Heart right ventricle (tissue), 16 donors: ENCODE results near the gene TMC5. TPM values are rescaled to one million over a fixed set of nuclear protein-coding genes. Genes with fewer than 3 reads are reported as not detected.

ENCODE experiments used
- ATAC-seq, 8 donors: fragments of 200-7000 bp; cut with Tn5 transposase; one replicate each; pipeline ENCODE4 v1.9.1; 2020; ENCODE audit warnings: mild to moderate bottlenecking in 8 of 8, moderate library complexity in 8 of 8, moderate number of reproducible peaks in 1 of 8
- DNase-seq, 2 donors: peaks; one replicate each; pipeline ENCODE4 v3.0.0-alpha.2; 2020
- H3K27ac ChIP-seq, 10 donors: fragments of 200-600 bp; sonication (generic) in 2 of 10; one replicate each; pipeline versions ENCODE4 v1.5.0 to v1.8.0; 2020 to 2022; ENCODE audit warnings: mild to moderate bottlenecking in 3 of 10
- H3K27me3 ChIP-seq, 7 donors: fragments of 200-600 bp; one replicate each; pipeline ENCODE4 v1.8.0; 2021 to 2022; ENCODE audit warnings: mild to moderate bottlenecking in 2 of 7
- H3K36me3 ChIP-seq, 9 donors: fragments of 200-600 bp; sonication (generic) in 1 of 9; one replicate each; pipeline versions ENCODE4 v1.5.0 to v1.8.0; 2020 to 2022; ENCODE audit warnings: mild to moderate bottlenecking in 2 of 9
- H3K4me1 ChIP-seq, 9 donors: fragments of 200-600 bp; sonication (generic) in 1 of 9; one replicate each; pipeline versions ENCODE4 v1.5.0 to v1.8.0; 2020 to 2022; ENCODE audit warnings: mild to moderate bottlenecking in 4 of 9
- H3K4me3 ChIP-seq, 10 donors: fragments of 200-600 bp; sonication (generic) in 2 of 10; one replicate each; pipeline versions ENCODE4 v1.5.0 to v1.8.0; 2020 to 2022; ENCODE audit warnings: mild to moderate bottlenecking in 7 of 10, moderate library complexity in 2 of 10
- H3K9me3 ChIP-seq, 11 donors: fragments of 200-600 bp in 10 of 11; sonication (generic) in 2 of 11; one replicate each; pipeline versions ENCODE4 v1.5.0 to v1.8.0; 2013 to 2022; ENCODE audit warnings: mild to moderate bottlenecking in 2 of 11, control low read depth in 1 of 11, moderate library complexity in 1 of 11
- CTCF ChIP-seq, 9 donors: fragments of 200-600 bp; sonication (generic) in 2 of 9; IDR thresholded peaks; one replicate each; pipeline versions ENCODE4 v1.5.0 to v1.8.0; 2021 to 2022; ENCODE audit warnings: antibody characterized with exemption in 9 of 9, mild to moderate bottlenecking in 5 of 9, moderate library complexity in 1 of 9
- whole genome bisulfite sequencing, 2 donors: extraction: QIAGEN DNeasy Blood & Tissue Kit; methylation state at CpG; one replicate each; pipeline ENCODE4 v1.1.7; 2013; ENCODE audit warnings: inconsistent platforms in 1 of 2; 5-methylcytosine and 5-hydroxymethylcytosine counted together
- intact Hi-C, 10 donors: fragments of 100-400 bp; cut with DNase I; formaldehyde crosslinking; loops; one replicate each; pipeline versions ENCODE4 v1.11.1 to v1.14.2; 2022
- polyA plus RNA-seq, 2 donors: library from polyadenylated mRNA; stranded (reverse); fragments of 200-250 nt; gene quantifications; one replicate each; pipeline ENCODE4 v1.2.3, GENCODE V29; 2013
- total RNA-seq, 10 donors: library from RNA; stranded (reverse); fragmentation: NEBNext Ultra II Directional in 3 of 10; extraction: Animal tissue kit (Norgen Biotek cat#: 25700) in 3 of 10; gene quantifications; one replicate each; pipeline versions ENCODE4 v1.2.1 to v1.2.4, GENCODE V29; 2021 to 2023
- donor health status: Arrhythmogenic right ventricular cardiomyopathy.
- donor health status: ischemic (EF 13 %, LVEDD 7.1; RV severe dilation, severe dysfunction).
- donor health status: healthy with polysubstance abuse.
- donor health status: DM: no; HTN: yes; CAD: no.
- donor health status: DM: no; HTN: no; CAD: no.
- donor health status: ischemic (EF 25% LVEDD 6.9; RV normal size, moderate dysfunction).
- donor health status: ischemic (EF 25% LVEDD 5.7; RV mildly dilated, moderate dysfunction).
- donor health status: healthy.
- donor health status: DM: yes; HTN: yes; CAD: no.
- donor health status: Ischemic cardiomyopathy.
- donor health status: ischemic (EF 35%, LVEDD 5.7; RV mildly dilated, moderate dysfunction).
- donor health status: nonischemic (EF 11% LVEDD 7.7; RV severe dilation, severe dysfunction).
- donor health status: DM: yes; HTN: yes; CAD: no.
- donor health status: PGD.
- donor health status: ischemic (EF 29% LVEDD 5.4; RV normal size, mild dysfunction).
- donor health status: nonischemic (EF 23%, LVEDD 6.1; RV moderate dilation, normal function).

The TMC5 gene
- total and polyA plus RNA-seq, 12 donors = under 0.01 to 0.13 (median 0.10) TPM; not detected in 8

GRCh38 chr16:19418200-19418599 is 517 bp downstream of the TMC5 start:
- Histone ChIP-seq H3K27ac (no peak overlapping the region), H3K9me3 (no peaks in the 10 kb centered on the region), H3K27me3 (peaks cover 0 to 55% (median 36%) of the 10 kb centered on the region in 7 donors), H3K4me1 (no peaks in the 10 kb centered on the region), H3K36me3 (no peaks in the 10 kb centered on the region), H3K4me3 (no peak overlapping the region)
- intact Hi-C loops = no loop called here
- 77 to 79% methylated on average over 4 of the region's 4 CpGs for WGBS, 2 donors
- ATAC-seq (no peak), DNase-seq (no peak)
- TF ChIP-seq CTCF (IDR thresholded peaks at IDR 0.05) = no peak

GRCh38 chr16:19419698-19420075 is 2.0 kb downstream of the TMC5 start:
- Histone ChIP-seq H3K9me3 (no peaks in the 10 kb centered on the region), H3K27me3 (peaks cover 0 to 41% (median 24%) of the 10 kb centered on the region in 7 donors), H3K4me1 (no peaks in the 10 kb centered on the region), H3K4me3 (no peak overlapping the region), H3K27ac (no peak overlapping the region), H3K36me3 (no peaks in the 10 kb centered on the region)
- intact Hi-C loops = no loop called here
- WGBS, 2 donors = 88 to 89% methylated on average over 9 of the region's 9 CpGs
- DNase-seq = no peak
- no peak for ATAC-seq
- TF ChIP-seq CTCF (IDR thresholded peaks at IDR 0.05) = no peak

- WGBS, 2 donors = 91 to 93% methylated on average over 8 of the region's 8 CpGs
- TF ChIP-seq CTCF (IDR thresholded peaks at IDR 0.05) = no peak
- peaks cover 0 to 33% (median 6%) of the 10 kb centered on the region in 7 donors for H3K27me3 ChIP-seq
- H3K36me3 ChIP-seq = no peaks in the 10 kb centered on the region
- H3K9me3 ChIP-seq = no peaks in the 10 kb centered on the region
- DNase-seq (no peak), ATAC-seq (no peak)
- no peak overlapping the region for H3K27ac ChIP-seq
- intact Hi-C loops = no loop called here
- no peaks in the 10 kb centered on the region for H3K4me1 ChIP-seq
- no peak overlapping the region for H3K4me3 ChIP-seq
Observed at GRCh38 chr16:19424478-19424877, 6.8 kb downstream of the TMC5 start.

- WGBS, 2 donors = 89 to 90% methylated on average over 3 of the region's 3 CpGs
- no peak overlapping the region for H3K27ac ChIP-seq
- intact Hi-C loops = no loop called here
- no peaks in the 10 kb centered on the region for H3K36me3 ChIP-seq
- no peak overlapping the region for H3K4me3 ChIP-seq
- no peaks in the 10 kb centered on the region for H3K4me1 ChIP-seq
- no peak for TF ChIP-seq CTCF (IDR thresholded peaks at IDR 0.05)
- no peak for DNase-seq
- no peak for ATAC-seq
- H3K9me3 ChIP-seq = no peaks in the 10 kb centered on the region
- peaks cover 0 to 34% (median 6%) of the 10 kb centered on the region in 7 donors for H3K27me3 ChIP-seq
Observed at GRCh38 chr16:19430345-19430744, 12.7 kb downstream of the TMC5 start.
